HEK293 (cell line): ENCODE data around the gene TTC24.

Source experiments
- KLF17 ChIP-seq: fragments of 450-650 bp; formaldehyde crosslinking; IDR thresholded peaks from 2 replicates; pipeline ENCODE4 v1.5.1; 2016; ENCODE audit warnings: missing biosample characterization, missing genetic modification characterization
- KLF9 ChIP-seq: fragments of 450-650 bp; formaldehyde crosslinking; IDR thresholded peaks from 2 replicates; pipeline ENCODE4 v1.5.1; 2016; ENCODE audit warnings: missing biosample characterization, missing genetic modification characterization, low read depth
- MYNN ChIP-seq: fragments of 450-650 bp; formaldehyde crosslinking; IDR thresholded peaks from 2 replicates; pipeline ENCODE4 v1.5.1; 2016; ENCODE audit warnings: missing biosample characterization, missing genetic modification characterization, borderline replicate concordance
- SCRT1 ChIP-seq: fragments of 450-650 bp; formaldehyde crosslinking; IDR thresholded peaks from 2 replicates; pipeline ENCODE4 v1.5.1; 2016; ENCODE audit warnings: missing biosample characterization, missing genetic modification characterization, borderline replicate concordance
- TRIM28 ChIP-seq: IDR thresholded peaks from 2 replicates; pipeline ENCODE4 v1.6.1; 2011; ENCODE audit warnings: low read length, control low read depth, borderline replicate concordance
- ZBTB44 ChIP-seq: fragments of 450-650 bp; IDR thresholded peaks from 2 replicates; pipeline ENCODE4 v1.5.1; 2018; ENCODE audit warnings: missing biosample characterization, mild to moderate bottlenecking, missing genetic modification characterization
- ZNF138 ChIP-seq: fragments of 450-650 bp; formaldehyde crosslinking; IDR thresholded peaks from 2 replicates; pipeline ENCODE4 v1.5.1; 2016; ENCODE audit warnings: missing biosample characterization, missing genetic modification characterization, borderline replicate concordance
- ZNF140 ChIP-seq: fragments of 450-650 bp; formaldehyde crosslinking; IDR thresholded peaks from 2 replicates; pipeline ENCODE4 v1.5.1; 2016; ENCODE audit warnings: missing biosample characterization, missing genetic modification characterization
- ZNF184 ChIP-seq: fragments of 450-650 bp; IDR thresholded peaks from 2 replicates; pipeline ENCODE4 v1.5.1; 2018; ENCODE audit warnings: missing biosample characterization, mild to moderate bottlenecking, missing genetic modification characterization
- ZNF248 ChIP-seq: fragments of 450-650 bp; formaldehyde crosslinking; IDR thresholded peaks from 2 replicates; pipeline ENCODE4 v1.5.1; 2017; ENCODE audit warnings: missing biosample characterization, missing genetic modification characterization
- ZNF266 ChIP-seq: fragments of 450-650 bp; formaldehyde crosslinking; IDR thresholded peaks from 2 replicates; pipeline ENCODE4 v1.5.1; 2016; ENCODE audit warnings: missing biosample characterization, missing genetic modification characterization, low read depth
- ZNF324 ChIP-seq: fragments of 450-650 bp; formaldehyde crosslinking; IDR thresholded peaks from 2 replicates; pipeline ENCODE4 v1.5.1; 2016; ENCODE audit warnings: missing biosample characterization, missing genetic modification characterization
- ZNF398 ChIP-seq: fragments of 450-650 bp; formaldehyde crosslinking; IDR thresholded peaks from 2 replicates; pipeline ENCODE4 v1.5.1; 2017; ENCODE audit warnings: missing biosample characterization, missing genetic modification characterization
- ZNF423 ChIP-seq: fragments of 450-650 bp; formaldehyde crosslinking; IDR thresholded peaks from 2 replicates; pipeline ENCODE4 v1.5.1; 2016; ENCODE audit warnings: missing biosample characterization, missing genetic modification characterization
- ZNF558 ChIP-seq: fragments of 450-650 bp; formaldehyde crosslinking; IDR thresholded peaks from 2 replicates; pipeline ENCODE4 v1.5.1; 2016; ENCODE audit warnings: missing biosample characterization, missing genetic modification characterization
- ZNF621 ChIP-seq: fragments of 450-650 bp; formaldehyde crosslinking; IDR thresholded peaks from 2 replicates; pipeline ENCODE4 v1.5.1; 2017; ENCODE audit warnings: missing biosample characterization, missing genetic modification characterization
- ZNF623 ChIP-seq: fragments of 450-650 bp; formaldehyde crosslinking; IDR thresholded peaks from 2 replicates; pipeline ENCODE4 v1.5.1; 2016; ENCODE audit warnings: missing biosample characterization, missing genetic modification characterization
- ZNF76 ChIP-seq: fragments of 450-650 bp; formaldehyde crosslinking; IDR thresholded peaks from 2 replicates; pipeline ENCODE4; 2016; ENCODE audit warnings: low read depth, missing biosample characterization, missing genetic modification characterization, borderline replicate concordance
- ZNF792 ChIP-seq: fragments of 450-650 bp; formaldehyde crosslinking; IDR thresholded peaks from 2 replicates; pipeline ENCODE4 v1.5.1; 2016; ENCODE audit warnings: missing biosample characterization, missing genetic modification characterization
- ZXDB ChIP-seq: fragments of 450-650 bp; formaldehyde crosslinking; IDR thresholded peaks from 2 replicates; pipeline ENCODE4 v1.5.1; 2016; ENCODE audit warnings: missing biosample characterization, missing genetic modification characterization
- TF ChIP-seq, protein P1 (sequence below): fragments of 450-650 bp; formaldehyde crosslinking; IDR thresholded peaks from 2 replicates; pipeline ENCODE4 v1.5.1; 2016; ENCODE audit warnings: missing biosample characterization, missing genetic modification characterization
- TF ChIP-seq, protein P2 (sequence below): fragments of 450-650 bp; formaldehyde crosslinking; IDR thresholded peaks from 2 replicates; pipeline ENCODE4 v1.5.1; 2016; ENCODE audit warnings: missing biosample characterization, missing genetic modification characterization
- TF ChIP-seq, protein P3 (sequence below): fragments of 450-650 bp; formaldehyde crosslinking; IDR thresholded peaks from 2 replicates; pipeline ENCODE4; 2016; ENCODE audit warnings: missing biosample characterization, missing genetic modification characterization
- TF ChIP-seq, protein P4 (sequence below): IDR thresholded peaks from 2 replicates; pipeline ENCODE4 v1.6.1; 2011; ENCODE audit warnings: mild to moderate bottlenecking, low read depth, low read length, borderline replicate concordance
- TF ChIP-seq, protein P5 (sequence below): fragments of 450-650 bp; formaldehyde crosslinking; IDR thresholded peaks from 2 replicates; pipeline ENCODE4 v1.5.1; 2016; ENCODE audit warnings: missing biosample characterization, missing genetic modification characterization

TTC24 gene

DNA sequence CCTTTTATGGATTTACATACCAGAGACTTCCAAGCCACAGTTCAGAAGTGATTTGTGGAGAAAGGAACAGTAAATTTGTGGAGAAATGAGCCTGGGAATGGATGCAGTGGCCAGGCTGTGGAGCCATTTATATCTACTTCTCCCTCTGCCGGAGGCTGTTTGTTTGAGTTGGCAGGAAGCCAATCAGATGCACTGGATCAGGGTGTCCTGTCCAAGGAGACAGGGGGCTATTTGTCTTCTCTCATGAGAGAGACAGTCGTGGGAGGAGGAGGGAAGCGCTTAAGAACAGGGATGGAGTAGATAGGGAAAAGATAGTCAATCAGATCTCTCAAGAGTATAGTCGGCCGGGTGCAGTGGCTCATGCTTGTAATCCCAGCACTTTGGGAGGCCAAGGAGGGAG, 36.9 kb downstream of the TTC24 start (continued):
- TF ChIP-seq, protein P1, sequence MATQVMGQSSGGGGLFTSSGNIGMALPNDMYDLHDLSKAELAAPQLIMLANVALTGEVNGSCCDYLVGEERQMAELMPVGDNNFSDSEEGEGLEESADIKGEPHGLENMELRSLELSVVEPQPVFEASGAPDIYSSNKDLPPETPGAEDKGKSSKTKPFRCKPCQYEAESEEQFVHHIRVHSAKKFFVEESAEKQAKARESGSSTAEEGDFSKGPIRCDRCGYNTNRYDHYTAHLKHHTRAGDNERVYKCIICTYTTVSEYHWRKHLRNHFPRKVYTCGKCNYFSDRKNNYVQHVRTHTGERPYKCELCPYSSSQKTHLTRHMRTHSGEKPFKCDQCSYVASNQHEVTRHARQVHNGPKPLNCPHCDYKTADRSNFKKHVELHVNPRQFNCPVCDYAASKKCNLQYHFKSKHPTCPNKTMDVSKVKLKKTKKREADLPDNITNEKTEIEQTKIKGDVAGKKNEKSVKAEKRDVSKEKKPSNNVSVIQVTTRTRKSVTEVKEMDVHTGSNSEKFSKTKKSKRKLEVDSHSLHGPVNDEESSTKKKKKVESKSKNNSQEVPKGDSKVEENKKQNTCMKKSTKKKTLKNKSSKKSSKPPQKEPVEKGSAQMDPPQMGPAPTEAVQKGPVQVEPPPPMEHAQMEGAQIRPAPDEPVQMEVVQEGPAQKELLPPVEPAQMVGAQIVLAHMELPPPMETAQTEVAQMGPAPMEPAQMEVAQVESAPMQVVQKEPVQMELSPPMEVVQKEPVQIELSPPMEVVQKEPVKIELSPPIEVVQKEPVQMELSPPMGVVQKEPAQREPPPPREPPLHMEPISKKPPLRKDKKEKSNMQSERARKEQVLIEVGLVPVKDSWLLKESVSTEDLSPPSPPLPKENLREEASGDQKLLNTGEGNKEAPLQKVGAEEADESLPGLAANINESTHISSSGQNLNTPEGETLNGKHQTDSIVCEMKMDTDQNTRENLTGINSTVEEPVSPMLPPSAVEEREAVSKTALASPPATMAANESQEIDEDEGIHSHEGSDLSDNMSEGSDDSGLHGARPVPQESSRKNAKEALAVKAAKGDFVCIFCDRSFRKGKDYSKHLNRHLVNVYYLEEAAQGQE (tag by site-specific recombination): no peak; the same call in 1 of the 2 replicates
- no peak for TF ChIP-seq ZNF266 (tag by site-specific recombination)
- TF ChIP-seq SCRT1 (tag by site-specific recombination): no peak
- TF ChIP-seq MYNN: no peak
- TF ChIP-seq, protein P2, sequence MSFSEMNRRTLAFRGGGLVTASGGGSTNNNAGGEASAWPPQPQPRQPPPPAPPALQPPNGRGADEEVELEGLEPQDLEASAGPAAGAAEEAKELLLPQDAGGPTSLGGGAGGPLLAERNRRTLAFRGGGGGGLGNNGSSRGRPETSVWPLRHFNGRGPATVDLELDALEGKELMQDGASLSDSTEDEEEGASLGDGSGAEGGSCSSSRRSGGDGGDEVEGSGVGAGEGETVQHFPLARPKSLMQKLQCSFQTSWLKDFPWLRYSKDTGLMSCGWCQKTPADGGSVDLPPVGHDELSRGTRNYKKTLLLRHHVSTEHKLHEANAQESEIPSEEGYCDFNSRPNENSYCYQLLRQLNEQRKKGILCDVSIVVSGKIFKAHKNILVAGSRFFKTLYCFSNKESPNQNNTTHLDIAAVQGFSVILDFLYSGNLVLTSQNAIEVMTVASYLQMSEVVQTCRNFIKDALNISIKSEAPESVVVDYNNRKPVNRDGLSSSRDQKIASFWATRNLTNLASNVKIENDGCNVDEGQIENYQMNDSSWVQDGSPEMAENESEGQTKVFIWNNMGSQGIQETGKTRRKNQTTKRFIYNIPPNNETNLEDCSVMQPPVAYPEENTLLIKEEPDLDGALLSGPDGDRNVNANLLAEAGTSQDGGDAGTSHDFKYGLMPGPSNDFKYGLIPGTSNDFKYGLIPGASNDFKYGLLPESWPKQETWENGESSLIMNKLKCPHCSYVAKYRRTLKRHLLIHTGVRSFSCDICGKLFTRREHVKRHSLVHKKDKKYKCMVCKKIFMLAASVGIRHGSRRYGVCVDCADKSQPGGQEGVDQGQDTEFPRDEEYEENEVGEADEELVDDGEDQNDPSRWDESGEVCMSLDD (tag by site-specific recombination): no peak
- TF ChIP-seq ZNF623 (tag by site-specific recombination): no peak
- no peak for TF ChIP-seq ZNF248 (tag by site-specific recombination)
- TF ChIP-seq ZNF621 (tag by site-specific recombination): no peak
- TF ChIP-seq ZNF398 (tag by site-specific recombination): peak; percentile 34; the same call in 1 of the 2 replicates
- no peak for TF ChIP-seq KLF9 (tag by site-specific recombination)
- TF ChIP-seq KLF17 (tag by site-specific recombination): no peak
- TF ChIP-seq TRIM28: peak; percentile 88; the same call in 1 of the 2 replicates
- TF ChIP-seq, protein P3, sequence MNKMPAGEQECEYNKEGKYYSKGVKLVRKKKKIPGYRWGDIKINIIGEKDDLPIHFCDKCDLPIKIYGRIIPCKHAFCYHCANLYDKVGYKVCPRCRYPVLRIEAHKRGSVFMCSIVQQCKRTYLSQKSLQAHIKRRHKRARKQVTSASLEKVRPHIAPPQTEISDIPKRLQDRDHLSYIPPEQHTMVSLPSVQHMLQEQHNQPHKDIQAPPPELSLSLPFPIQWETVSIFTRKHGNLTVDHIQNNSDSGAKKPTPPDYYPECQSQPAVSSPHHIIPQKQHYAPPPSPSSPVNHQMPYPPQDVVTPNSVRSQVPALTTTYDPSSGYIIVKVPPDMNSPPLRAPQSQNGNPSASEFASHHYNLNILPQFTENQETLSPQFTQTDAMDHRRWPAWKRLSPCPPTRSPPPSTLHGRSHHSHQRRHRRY (tag by site-specific recombination): no peak
- TF ChIP-seq ZNF324: no peak
- TF ChIP-seq ZNF138 (tag by site-specific recombination): no peak
- no peak for TF ChIP-seq ZNF140 (tag by site-specific recombination)
- TF ChIP-seq ZNF792 (tag by site-specific recombination): no peak
- 0 out of 2 replicates have a peak, but pooled peaks have one; percentile 45 for TF ChIP-seq ZBTB44
- no peak for TF ChIP-seq ZNF558 (tag by site-specific recombination)
- TF ChIP-seq ZXDB: peak; percentile 78
- TF ChIP-seq ZNF184 (tag by site-specific recombination): peak; percentile 25; the same call in 1 of the 2 replicates
- TF ChIP-seq ZNF423: 0 out of 2 replicates have a peak, but pooled peaks have one; percentile 60
- TF ChIP-seq, protein P4, sequence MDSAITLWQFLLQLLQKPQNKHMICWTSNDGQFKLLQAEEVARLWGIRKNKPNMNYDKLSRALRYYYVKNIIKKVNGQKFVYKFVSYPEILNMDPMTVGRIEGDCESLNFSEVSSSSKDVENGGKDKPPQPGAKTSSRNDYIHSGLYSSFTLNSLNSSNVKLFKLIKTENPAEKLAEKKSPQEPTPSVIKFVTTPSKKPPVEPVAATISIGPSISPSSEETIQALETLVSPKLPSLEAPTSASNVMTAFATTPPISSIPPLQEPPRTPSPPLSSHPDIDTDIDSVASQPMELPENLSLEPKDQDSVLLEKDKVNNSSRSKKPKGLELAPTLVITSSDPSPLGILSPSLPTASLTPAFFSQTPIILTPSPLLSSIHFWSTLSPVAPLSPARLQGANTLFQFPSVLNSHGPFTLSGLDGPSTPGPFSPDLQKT: no peak
- TF ChIP-seq, protein P5, sequence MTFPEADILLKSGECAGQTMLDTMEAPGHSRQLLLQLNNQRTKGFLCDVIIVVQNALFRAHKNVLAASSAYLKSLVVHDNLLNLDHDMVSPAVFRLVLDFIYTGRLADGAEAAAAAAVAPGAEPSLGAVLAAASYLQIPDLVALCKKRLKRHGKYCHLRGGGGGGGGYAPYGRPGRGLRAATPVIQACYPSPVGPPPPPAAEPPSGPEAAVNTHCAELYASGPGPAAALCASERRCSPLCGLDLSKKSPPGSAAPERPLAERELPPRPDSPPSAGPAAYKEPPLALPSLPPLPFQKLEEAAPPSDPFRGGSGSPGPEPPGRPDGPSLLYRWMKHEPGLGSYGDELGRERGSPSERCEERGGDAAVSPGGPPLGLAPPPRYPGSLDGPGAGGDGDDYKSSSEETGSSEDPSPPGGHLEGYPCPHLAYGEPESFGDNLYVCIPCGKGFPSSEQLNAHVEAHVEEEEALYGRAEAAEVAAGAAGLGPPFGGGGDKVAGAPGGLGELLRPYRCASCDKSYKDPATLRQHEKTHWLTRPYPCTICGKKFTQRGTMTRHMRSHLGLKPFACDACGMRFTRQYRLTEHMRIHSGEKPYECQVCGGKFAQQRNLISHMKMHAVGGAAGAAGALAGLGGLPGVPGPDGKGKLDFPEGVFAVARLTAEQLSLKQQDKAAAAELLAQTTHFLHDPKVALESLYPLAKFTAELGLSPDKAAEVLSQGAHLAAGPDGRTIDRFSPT: no peak
- no peak for TF ChIP-seq ZNF76 (tag by site-specific recombination)
